A549 (cell line): Measurements from ENCODE around the gene FBXO7. TPM values are rescaled to one million over a fixed set of nuclear protein-coding genes. Genes with fewer than 3 reads are reported as not detected.

Experiments used
- ATAC-seq, 2 experiments: fragments of 200-7000 bp in 1 of 2; fragments of >200 bp in 1 of 2; cut with Nextera tagmentation in 1 of 2; cut with Tn5 transposase in 1 of 2; 3 replicates each; pipeline versions ENCODE4 v1.8.0 to v1.9.1; 2018 to 2020; ENCODE audit warnings: mild to moderate bottlenecking in 1 of 2, moderate library complexity in 1 of 2
- CTCF ChIA-PET: fragments of 300-600 bp; sonication (Branson Sonifier 250); formaldehyde crosslinking; extraction: SDS; loops from one replicate; lab custom pipeline; 2021; ENCODE audit warnings: antibody characterized with exemption, inconsistent platforms; lab: Yijun Ruan, JAX
- POLR2A ChIA-PET: fragments of 350-600 bp; formaldehyde crosslinking; extraction: SDS; loops from one replicate; lab custom pipeline; 2021; ENCODE audit warnings: antibody characterized with exemption, inconsistent platforms; lab: Yijun Ruan, JAX
- DNase-seq, 2 experiments: peaks; one replicate each; pipeline versions ENCODE4 v3.0.0 to v3.0.0-alpha.2; 2011 to 2016; ENCODE audit warnings: low read depth in 1 of 2, low spot score in 1 of 2
- FAIRE-seq: peaks from 2 replicates; lab custom pipeline; 2011; peaks lifted over from hg19 to GRCh38; lab: Jason Lieb, UNC
- H3K27ac ChIP-seq, 2 experiments: fragments of >200 bp; sonication (Bioruptor Twin); formaldehyde crosslinking; 3 replicates each; pipeline ENCODE4 v1.5.1; 2016 to 2017
- H3K4me1 ChIP-seq: fragments of >200 bp; sonication (Bioruptor Twin); formaldehyde crosslinking; 3 replicates; pipeline ENCODE4 v1.6.1; 2016
- H3K4me2 ChIP-seq: fragments of >200 bp; sonication (Bioruptor Twin); formaldehyde crosslinking; 3 replicates; pipeline ENCODE4 v1.6.1; 2016
- H3K4me3 ChIP-seq: fragments of >200 bp; sonication (Bioruptor Twin); formaldehyde crosslinking; 3 replicates; pipeline ENCODE4 v1.5.1; 2016
- H3K9me3 ChIP-seq: fragments of >200 bp; sonication (Bioruptor Twin); formaldehyde crosslinking; 3 replicates; pipeline ENCODE4 v1.6.1; 2016
- CEBPB ChIP-seq, 2 experiments: fragments of >200 bp in 1 of 2; sonication (Bioruptor Twin) in 1 of 2; formaldehyde crosslinking in 1 of 2; IDR thresholded peaks; 2 replicates each; pipeline ENCODE4 v1.6.1; 2012 to 2016
- FOSL2 ChIP-seq, 2 experiments: fragments of 450-650 bp in 1 of 2; fragments of >200 bp in 1 of 2; sonication (Bioruptor Twin) in 1 of 2; formaldehyde crosslinking; IDR thresholded peaks; 2 replicates each; pipeline versions ENCODE4 v1.5.0 to v1.6.1; 2016 to 2020; ENCODE audit warnings: mild to moderate bottlenecking in 1 of 2, moderate library complexity in 1 of 2
- FOXS1 ChIP-seq: fragments of 250-450 bp; sonication (Bioruptor Pico); IDR thresholded peaks from 2 replicates; pipeline ENCODE4 v1.5.0; 2020; ENCODE audit warnings: mild to moderate bottlenecking, moderate library complexity
- HOXB5 ChIP-seq: fragments of 250-450 bp; sonication (Bioruptor Pico); IDR thresholded peaks from 2 replicates; pipeline ENCODE4 v1.5.0; 2020; ENCODE audit warnings: mild to moderate bottlenecking, moderate library complexity
- KDM1A ChIP-seq: fragments of 200-600 bp; sonication (generic); IDR thresholded peaks from 2 replicates; pipeline ENCODE4 v1.6.1; 2016; ENCODE audit warnings: low read depth, mild to moderate bottlenecking
- KDM5A ChIP-seq: fragments of 200-600 bp; sonication (generic); IDR thresholded peaks from 2 replicates; pipeline ENCODE4 v1.6.1; 2016; ENCODE audit warnings: antibody characterized with exemption, mild to moderate bottlenecking
- MAFK ChIP-seq: fragments of 450-650 bp; IDR thresholded peaks from 2 replicates; pipeline ENCODE4 v1.6.1; 2014; ENCODE audit not compliant: partially characterized antibody
- MYC ChIP-seq: IDR thresholded peaks from 2 replicates; pipeline ENCODE4 v1.6.1; 2012; ENCODE audit warnings: mild to moderate bottlenecking, inconsistent platforms, low read length, improper control_type of control experiment, borderline replicate concordance
- NFE2L2 ChIP-seq: fragments of 150-350 bp; conservative IDR thresholded peaks from 2 replicates; pipeline ENCODE4 v1.6.1; 2014; ENCODE audit warnings: low read length
- RAD21 ChIP-seq, 2 experiments: fragments of >200 bp in 1 of 2; sonication (Bioruptor Twin) in 1 of 2; formaldehyde crosslinking in 1 of 2; IDR thresholded peaks in 1 of 2; conservative IDR thresholded peaks in 1 of 2; 2 replicates in 1 of 2; 3 replicates in 1 of 2; pipeline ENCODE4 v1.6.1; 2012 to 2018; ENCODE audit warnings: inconsistent platforms in 1 of 2
- SREBF2 ChIP-seq: fragments of 450-650 bp; IDR thresholded peaks from 2 replicates; pipeline ENCODE4 v1.6.1; 2014; ENCODE audit warnings: mild to moderate bottlenecking, moderate library complexity
- ZFP36 ChIP-seq: fragments of 450-650 bp; IDR thresholded peaks from 2 replicates; pipeline ENCODE4 v1.6.1; 2014; ENCODE audit warnings: borderline replicate concordance; ENCODE audit not compliant: partially characterized antibody
- WGBS: methylation state at CpG from one replicate; pipeline ENCODE4 v1.1.6; 2017; ENCODE audit errors: missing lambda C conversion rate; 5-methylcytosine and 5-hydroxymethylcytosine counted together
- polyA plus RNA-seq, 4 experiments: library from polyadenylated mRNA; depleted of rRNA in 3 of 4; stranded (reverse); fragments of >200 nt; fragmentation: RNase III in 1 of 4; extraction: RNeasy Plus Mini Kit Qiagen cat#74134 plus additional on column Dnase treatment in 1 of 4; gene quantifications; 2 replicates in 3 of 4; 3 replicates in 1 of 4; pipeline ENCODE4 v1.2.3, GENCODE V29; 2011 to 2017
- TF ChIP-seq, protein P1 (sequence below): IDR thresholded peaks from 2 replicates; pipeline ENCODE4 v1.6.1; 2012
- TF ChIP-seq, protein P2 (sequence below): fragments of 250-450 bp; sonication (Bioruptor Pico); IDR thresholded peaks from 2 replicates; pipeline ENCODE4 v1.5.0; 2020; ENCODE audit warnings: low read depth, mild to moderate bottlenecking, moderate library complexity
- TF ChIP-seq, protein P3 (sequence below): fragments of 450-650 bp; IDR thresholded peaks from 2 replicates; pipeline ENCODE4 v1.6.1; 2014; ENCODE audit warnings: antibody characterized with exemption
- TF ChIP-seq, protein P4 (sequence below): fragments of >200 bp; sonication (Bioruptor Twin); formaldehyde crosslinking; IDR thresholded peaks from 2 replicates; pipeline ENCODE4 v1.6.1; 2016
- TF ChIP-seq, protein P5 (sequence below): fragments of 200-600 bp; sonication (generic); IDR thresholded peaks from 2 replicates; pipeline ENCODE4 v1.6.1; 2016; ENCODE audit warnings: antibody characterized with exemption, mild to moderate bottlenecking, moderate library complexity
- TF ChIP-seq, protein P6 (sequence below): fragments of 150-350 bp; IDR thresholded peaks from 2 replicates; pipeline ENCODE4 v1.6.1; 2014; ENCODE audit warnings: low read depth, mild to moderate bottlenecking, low read length
- TF ChIP-seq, protein P7 (sequence below): IDR thresholded peaks from 2 replicates; pipeline ENCODE4 v1.6.1; 2012; ENCODE audit warnings: low read depth, borderline replicate concordance
- TF ChIP-seq, protein P8 (sequence below): fragments of >200 bp; sonication (Bioruptor Twin); formaldehyde crosslinking; IDR thresholded peaks from 3 replicates; pipeline ENCODE4 v1.6.1; 2016

Gene FBXO7
- polyA plus RNA-seq, 2 of the 4 experiments (the other 2 are of a cell fraction) = 58.0 to 131 TPM

DNA sequence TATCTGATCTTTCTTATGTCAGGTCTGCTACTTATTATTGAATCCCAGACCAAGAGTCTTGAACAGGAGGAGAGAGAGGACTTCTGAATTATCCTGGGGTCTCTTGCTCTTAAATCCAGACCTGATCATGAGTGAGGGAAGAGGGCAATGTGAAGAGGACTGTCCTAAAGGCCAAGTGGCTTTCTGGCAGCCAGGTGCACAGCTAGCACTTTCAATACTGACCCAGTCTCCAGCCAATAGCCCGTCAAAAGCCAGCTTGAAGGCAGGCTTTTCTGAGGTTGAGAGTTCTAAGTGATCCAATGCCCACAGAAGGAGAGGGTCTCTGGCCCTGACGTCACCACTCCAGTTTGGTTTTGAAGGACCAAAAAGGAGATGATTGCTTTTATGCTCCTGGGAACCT is 37.2 kb downstream of the FBXO7 start:
- no peak for FAIRE-seq
- Histone ChIP-seq H3K4me1 (no peaks in the 10 kb centered on the region), H3K4me2 (no peak overlapping the region), H3K4me3 (no peak overlapping the region), H3K27ac (no peak overlapping the region), H3K9me3 (no peaks in the 10 kb centered on the region)
- no CpG with 5 or more reads among the region's 2 CpGs for WGBS
- no peak for DNase-seq
- ChIA-PET CTCF (interaction anchor here (0.6 kb wide), 1 partner anchor 373 kb away, joined by 3 read pairs; no protein-coding TSS in a partner anchor), POLR2A (no interaction called here)
- ATAC-seq = no peak
- TF ChIP-seq, protein P1, sequence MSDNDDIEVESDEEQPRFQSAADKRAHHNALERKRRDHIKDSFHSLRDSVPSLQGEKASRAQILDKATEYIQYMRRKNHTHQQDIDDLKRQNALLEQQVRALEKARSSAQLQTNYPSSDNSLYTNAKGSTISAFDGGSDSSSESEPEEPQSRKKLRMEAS = no peak
- TF ChIP-seq, protein P2, sequence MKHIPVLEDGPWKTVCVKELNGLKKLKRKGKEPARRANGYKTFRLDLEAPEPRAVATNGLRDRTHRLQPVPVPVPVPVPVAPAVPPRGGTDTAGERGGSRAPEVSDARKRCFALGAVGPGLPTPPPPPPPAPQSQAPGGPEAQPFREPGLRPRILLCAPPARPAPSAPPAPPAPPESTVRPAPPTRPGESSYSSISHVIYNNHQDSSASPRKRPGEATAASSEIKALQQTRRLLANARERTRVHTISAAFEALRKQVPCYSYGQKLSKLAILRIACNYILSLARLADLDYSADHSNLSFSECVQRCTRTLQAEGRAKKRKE = no peak
- TF ChIP-seq, protein P3, sequence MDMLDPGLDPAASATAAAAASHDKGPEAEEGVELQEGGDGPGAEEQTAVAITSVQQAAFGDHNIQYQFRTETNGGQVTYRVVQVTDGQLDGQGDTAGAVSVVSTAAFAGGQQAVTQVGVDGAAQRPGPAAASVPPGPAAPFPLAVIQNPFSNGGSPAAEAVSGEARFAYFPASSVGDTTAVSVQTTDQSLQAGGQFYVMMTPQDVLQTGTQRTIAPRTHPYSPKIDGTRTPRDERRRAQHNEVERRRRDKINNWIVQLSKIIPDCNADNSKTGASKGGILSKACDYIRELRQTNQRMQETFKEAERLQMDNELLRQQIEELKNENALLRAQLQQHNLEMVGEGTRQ = no peak
- TF ChIP-seq, protein P4, sequence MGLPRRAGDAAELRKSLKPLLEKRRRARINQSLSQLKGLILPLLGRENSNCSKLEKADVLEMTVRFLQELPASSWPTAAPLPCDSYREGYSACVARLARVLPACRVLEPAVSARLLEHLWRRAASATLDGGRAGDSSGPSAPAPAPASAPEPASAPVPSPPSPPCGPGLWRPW = no peak
- TF ChIP-seq MAFK (no peak), KDM1A (no peak), MYC (no peak), HOXB5 (CRISPR knock-in tag) (no peak), FOXS1 (CRISPR knock-in tag) (no peak), SREBF2 (no peak), FOSL2 (IDR thresholded peaks at IDR 0.05) (no peak), FOSL2 (CRISPR knock-in tag; IDR thresholded peaks at IDR 0.05) (no peak), ZFP36 (no peak), KDM5A (no peak), CEBPB (IDR thresholded peaks at IDR 0.05) (no peak), RAD21 (conservative IDR thresholded peaks at IDR 0.05 in 1 of 2, IDR thresholded peaks at IDR 0.05 in 1 of 2) (no peak), NFE2L2 (no peak)
- TF ChIP-seq, protein P5, sequence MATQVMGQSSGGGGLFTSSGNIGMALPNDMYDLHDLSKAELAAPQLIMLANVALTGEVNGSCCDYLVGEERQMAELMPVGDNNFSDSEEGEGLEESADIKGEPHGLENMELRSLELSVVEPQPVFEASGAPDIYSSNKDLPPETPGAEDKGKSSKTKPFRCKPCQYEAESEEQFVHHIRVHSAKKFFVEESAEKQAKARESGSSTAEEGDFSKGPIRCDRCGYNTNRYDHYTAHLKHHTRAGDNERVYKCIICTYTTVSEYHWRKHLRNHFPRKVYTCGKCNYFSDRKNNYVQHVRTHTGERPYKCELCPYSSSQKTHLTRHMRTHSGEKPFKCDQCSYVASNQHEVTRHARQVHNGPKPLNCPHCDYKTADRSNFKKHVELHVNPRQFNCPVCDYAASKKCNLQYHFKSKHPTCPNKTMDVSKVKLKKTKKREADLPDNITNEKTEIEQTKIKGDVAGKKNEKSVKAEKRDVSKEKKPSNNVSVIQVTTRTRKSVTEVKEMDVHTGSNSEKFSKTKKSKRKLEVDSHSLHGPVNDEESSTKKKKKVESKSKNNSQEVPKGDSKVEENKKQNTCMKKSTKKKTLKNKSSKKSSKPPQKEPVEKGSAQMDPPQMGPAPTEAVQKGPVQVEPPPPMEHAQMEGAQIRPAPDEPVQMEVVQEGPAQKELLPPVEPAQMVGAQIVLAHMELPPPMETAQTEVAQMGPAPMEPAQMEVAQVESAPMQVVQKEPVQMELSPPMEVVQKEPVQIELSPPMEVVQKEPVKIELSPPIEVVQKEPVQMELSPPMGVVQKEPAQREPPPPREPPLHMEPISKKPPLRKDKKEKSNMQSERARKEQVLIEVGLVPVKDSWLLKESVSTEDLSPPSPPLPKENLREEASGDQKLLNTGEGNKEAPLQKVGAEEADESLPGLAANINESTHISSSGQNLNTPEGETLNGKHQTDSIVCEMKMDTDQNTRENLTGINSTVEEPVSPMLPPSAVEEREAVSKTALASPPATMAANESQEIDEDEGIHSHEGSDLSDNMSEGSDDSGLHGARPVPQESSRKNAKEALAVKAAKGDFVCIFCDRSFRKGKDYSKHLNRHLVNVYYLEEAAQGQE = no peak
- TF ChIP-seq, protein P6, sequence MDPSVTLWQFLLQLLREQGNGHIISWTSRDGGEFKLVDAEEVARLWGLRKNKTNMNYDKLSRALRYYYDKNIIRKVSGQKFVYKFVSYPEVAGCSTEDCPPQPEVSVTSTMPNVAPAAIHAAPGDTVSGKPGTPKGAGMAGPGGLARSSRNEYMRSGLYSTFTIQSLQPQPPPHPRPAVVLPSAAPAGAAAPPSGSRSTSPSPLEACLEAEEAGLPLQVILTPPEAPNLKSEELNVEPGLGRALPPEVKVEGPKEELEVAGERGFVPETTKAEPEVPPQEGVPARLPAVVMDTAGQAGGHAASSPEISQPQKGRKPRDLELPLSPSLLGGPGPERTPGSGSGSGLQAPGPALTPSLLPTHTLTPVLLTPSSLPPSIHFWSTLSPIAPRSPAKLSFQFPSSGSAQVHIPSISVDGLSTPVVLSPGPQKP = no peak
- TF ChIP-seq, protein P7, sequence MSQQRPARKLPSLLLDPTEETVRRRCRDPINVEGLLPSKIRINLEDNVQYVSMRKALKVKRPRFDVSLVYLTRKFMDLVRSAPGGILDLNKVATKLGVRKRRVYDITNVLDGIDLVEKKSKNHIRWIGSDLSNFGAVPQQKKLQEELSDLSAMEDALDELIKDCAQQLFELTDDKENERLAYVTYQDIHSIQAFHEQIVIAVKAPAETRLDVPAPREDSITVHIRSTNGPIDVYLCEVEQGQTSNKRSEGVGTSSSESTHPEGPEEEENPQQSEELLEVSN = no peak
- TF ChIP-seq, protein P8, sequence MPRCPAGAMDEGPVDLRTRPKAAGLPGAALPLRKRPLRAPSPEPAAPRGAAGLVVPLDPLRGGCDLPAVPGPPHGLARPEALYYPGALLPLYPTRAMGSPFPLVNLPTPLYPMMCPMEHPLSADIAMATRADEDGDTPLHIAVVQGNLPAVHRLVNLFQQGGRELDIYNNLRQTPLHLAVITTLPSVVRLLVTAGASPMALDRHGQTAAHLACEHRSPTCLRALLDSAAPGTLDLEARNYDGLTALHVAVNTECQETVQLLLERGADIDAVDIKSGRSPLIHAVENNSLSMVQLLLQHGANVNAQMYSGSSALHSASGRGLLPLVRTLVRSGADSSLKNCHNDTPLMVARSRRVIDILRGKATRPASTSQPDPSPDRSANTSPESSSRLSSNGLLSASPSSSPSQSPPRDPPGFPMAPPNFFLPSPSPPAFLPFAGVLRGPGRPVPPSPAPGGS = no peak
